ENCODE measurements around the gene SYS1. TPM values are rescaled to one million over a fixed set of nuclear protein-coding genes. Genes with fewer than 3 reads are reported as not detected.

The SYS1 gene
- total RNA-seq, 4 donors from 2014 or later, result 26.6 to 55.0 (median 51.3) TPM

- peak; percentile 16 for DNase-seq (ENCODE audit: low spot score)
- no peak for TF ChIP-seq CTCF (IDR thresholded peaks at IDR 0.05)
- no peak for ATAC-seq (ENCODE audit: low FRiP score)
Measured at GRCh38 chr20:45340236-45340847, 22.6 kb upstream of the SYS1 start.

- TF ChIP-seq CTCF (IDR thresholded peaks at IDR 0.05), result no peak
- DNase-seq (ENCODE audit: low spot score), result no peak
Measured at GRCh38 chr20:45340951-45341350, 22.0 kb upstream of the SYS1 start.

GRCh38 chr20:45341579-45341938 lies 21.4 kb upstream of the SYS1 start:
- no peak for DNase-seq (ENCODE audit: low spot score)
- no peak for ATAC-seq (ENCODE audit: low FRiP score)
- no peak for TF ChIP-seq CTCF (IDR thresholded peaks at IDR 0.05)

More at GRCh38 chr20:45340951-45341350, 22.0 kb upstream of the SYS1 start:
- no peak for ATAC-seq (ENCODE audit: low FRiP score)

GRCh38 chr20:45341939-45342854 lies 20.8 kb upstream of the SYS1 start:
- ATAC-seq (ENCODE audit: low FRiP score), result peak; percentile 9
- no peak for DNase-seq (ENCODE audit: low spot score)
- no peak for TF ChIP-seq CTCF (IDR thresholded peaks at IDR 0.05)

GRCh38 chr20:45342855-45343531 lies 20.0 kb upstream of the SYS1 start:
- ATAC-seq (ENCODE audit: low FRiP score) (no peak), DNase-seq (ENCODE audit: low spot score) (no peak)
- TF ChIP-seq CTCF (IDR thresholded peaks at IDR 0.05), result no peak

GRCh38 chr20:45343532-45344167 lies 19.3 kb upstream of the SYS1 start:
- DNase-seq (ENCODE audit: low spot score), result no peak
- no peak for ATAC-seq (ENCODE audit: low FRiP score)
- TF ChIP-seq CTCF (IDR thresholded peaks at IDR 0.05), result no peak

All from omental fat pad (tissue), 4 donors.